Spleen (tissue), 11 donors: ENCODE data around the gene ANKRD45. TPM values are rescaled to one million over a fixed set of nuclear protein-coding genes. Genes with fewer than 3 reads are reported as not detected.

Experiments used
- DNase-seq: peaks from one replicate; pipeline ENCODE4 v3.0.0-alpha.2; 2020
- H3K27ac ChIP-seq, 8 donors: fragments of 200-600 bp; sonication (generic) in 7 of 8; 1 replicate in 4 of 8; 2 replicates in 4 of 8; pipeline versions ENCODE4 v1.5.0 to v1.8.0; 2016 to 2021; ENCODE audit warnings: inconsistent platforms in 4 of 8, mild to moderate bottlenecking in 4 of 8, moderate library complexity in 1 of 8
- H3K27me3 ChIP-seq, 7 donors: fragments of 200-600 bp; sonication (generic) in 6 of 7; replicated peaks in 1 of 7; 1 replicate in 4 of 7; 2 replicates in 3 of 7; pipeline versions ENCODE4 v1.5.0 to v1.8.0; 2016 to 2021; ENCODE audit warnings: inconsistent platforms in 3 of 7, mild to moderate bottlenecking in 1 of 7
- H3K36me3 ChIP-seq, 6 donors: fragments of 200-600 bp; sonication (generic) in 5 of 6; 1 replicate in 4 of 6; 2 replicates in 2 of 6; pipeline versions ENCODE4 v1.5.0 to v1.8.0; 2016 to 2021; ENCODE audit warnings: inconsistent platforms in 2 of 6
- H3K4me1 ChIP-seq, 6 donors: fragments of 200-600 bp; sonication (generic) in 5 of 6; 1 replicate in 3 of 6; 2 replicates in 3 of 6; pipeline versions ENCODE4 v1.5.0 to v1.8.0; 2016 to 2021; ENCODE audit warnings: inconsistent platforms in 3 of 6
- H3K4me3 ChIP-seq, 8 donors: fragments of 200-600 bp; sonication (generic) in 7 of 8; 1 replicate in 4 of 8; 2 replicates in 4 of 8; pipeline versions ENCODE4 v1.5.0 to v1.8.0; 2016 to 2021; ENCODE audit warnings: inconsistent platforms in 4 of 8, mild to moderate bottlenecking in 4 of 8, moderate library complexity in 2 of 8
- H3K9me3 ChIP-seq, 8 donors: fragments of 200-600 bp; sonication (generic) in 7 of 8; 1 replicate in 4 of 8; 2 replicates in 4 of 8; pipeline versions ENCODE4 v1.5.0 to v1.8.0; 2016 to 2021; ENCODE audit warnings: inconsistent platforms in 4 of 8
- CTCF ChIP-seq, 11 experiments: fragments of 200-600 bp in 7 of 11; fragments of 450-650 bp in 4 of 11; sonication (generic) in 4 of 11; IDR thresholded peaks in 8 of 11; conservative IDR thresholded peaks in 3 of 11; 1 replicate in 7 of 11; 2 replicates in 4 of 11; pipeline versions ENCODE4 v1.4.0 to v1.8.0; 2016 to 2021; ENCODE audit warnings: antibody characterized with exemption in 11 of 11, inconsistent platforms in 4 of 11, mild to moderate bottlenecking in 1 of 11
- POLR2A ChIP-seq, 3 donors: fragments of 450-650 bp; IDR thresholded peaks; one replicate each; pipeline ENCODE4 v1.5.1; 2017; ENCODE audit warnings: antibody characterized with exemption in 3 of 3, mild to moderate bottlenecking in 1 of 3
- POLR2AphosphoS5 ChIP-seq, 3 donors: sonication (generic); formaldehyde crosslinking; IDR thresholded peaks; one replicate each; pipeline ENCODE4 v1.5.1; 2017; ENCODE audit warnings: antibody characterized with exemption in 3 of 3
- WGBS, 5 donors: extraction: QIAGEN DNeasy Blood & Tissue Kit in 3 of 5; methylation state at CpG; one replicate each; pipeline versions ENCODE4 v1.1.5 to v1.1.7; 2013 to 2018; 5-methylcytosine and 5-hydroxymethylcytosine counted together
- intact Hi-C: fragments of 100-400 bp; cut with DNase I; formaldehyde crosslinking; loops from one replicate; pipeline ENCODE4 v1.15.0; 2023; ENCODE audit warnings: low total_unique reads
- polyA plus RNA-seq, 3 donors: library from polyadenylated mRNA; stranded (reverse); fragments of 200-250 nt; gene quantifications; one replicate each; pipeline ENCODE4 v1.2.1, GENCODE V29; 2013
- total RNA-seq, 7 donors: library from RNA; depleted of rRNA in 3 of 7; stranded (reverse); fragments of >200 nt in 3 of 7; fragmentation: NEBNext Ultra II Directional in 4 of 7; extraction: Animal tissue kit (Norgen Biotek cat#: 25700) in 4 of 7; gene quantifications; one replicate each; pipeline versions ENCODE4 v1.1.0 to v1.2.1, GENCODE V29; 2016 to 2021
- donor health status: healthy with polysubstance abuse.
- donor health status: DM: no; HTN: no; CAD: no; lungs with moderate emphysema.
- donor health status: DM: no; HTN: no; CAD: no.
- donor health status: Bipolar disorder and iron deficiency.
- donor health status: healthy.
- donor health status: DM: no; HTN: no; CAD: no.
- donor health status: DM: yes; HTN: yes; CAD: no.

Gene ANKRD45
- total and polyA plus RNA-seq, 10 donors, result 0.13 to 1.1 (median 0.73) TPM; not detected in 1

DNA sequence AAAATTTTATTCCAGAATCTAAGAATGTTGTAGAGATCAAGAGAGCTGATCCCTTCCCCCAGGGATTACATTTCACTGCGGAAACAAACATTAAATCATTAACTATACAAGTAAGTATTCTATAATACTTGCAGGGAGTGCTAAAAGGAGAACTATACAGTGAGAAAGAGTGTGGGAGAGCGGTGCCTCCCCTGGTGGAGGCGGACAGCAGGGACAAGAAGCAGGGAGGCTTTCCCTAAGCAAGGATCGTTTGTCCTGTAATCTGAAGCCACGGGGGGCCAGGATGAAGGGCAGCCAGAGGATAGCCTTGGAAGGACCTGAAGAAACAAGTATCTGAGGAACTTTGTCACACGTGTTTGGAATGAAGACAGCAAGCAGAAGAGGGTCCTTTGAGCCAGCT lies 106.8 kb downstream of the ANKRD45 start:
- no peaks in the 10 kb centered on the region for H3K36me3 ChIP-seq
- H3K9me3 ChIP-seq, result peaks cover 0 to 17% (median 7%) of the 10 kb centered on the region in 8 donors
- H3K4me3 ChIP-seq, result no peak overlapping the region
- WGBS, 5 donors, result 72 to 80% (median 77%) methylated on average over 6 of the region's 6 CpGs
- H3K4me1 ChIP-seq, result no peaks in the 10 kb centered on the region
- intact Hi-C loops, result no loop called here
- no peak for TF ChIP-seq POLR2AphosphoS5 (IDR thresholded peaks at IDR 0.05)
- no peak for TF ChIP-seq POLR2A (IDR thresholded peaks at IDR 0.05)
- no peak for TF ChIP-seq CTCF (IDR thresholded peaks at IDR 0.05 in 8 of 11, conservative IDR thresholded peaks at IDR 0.05 in 3 of 11)
- no peak overlapping the region for H3K27ac ChIP-seq
- H3K27me3 ChIP-seq, result no peaks in the 10 kb centered on the region
- DNase-seq, result no peak

DNA sequence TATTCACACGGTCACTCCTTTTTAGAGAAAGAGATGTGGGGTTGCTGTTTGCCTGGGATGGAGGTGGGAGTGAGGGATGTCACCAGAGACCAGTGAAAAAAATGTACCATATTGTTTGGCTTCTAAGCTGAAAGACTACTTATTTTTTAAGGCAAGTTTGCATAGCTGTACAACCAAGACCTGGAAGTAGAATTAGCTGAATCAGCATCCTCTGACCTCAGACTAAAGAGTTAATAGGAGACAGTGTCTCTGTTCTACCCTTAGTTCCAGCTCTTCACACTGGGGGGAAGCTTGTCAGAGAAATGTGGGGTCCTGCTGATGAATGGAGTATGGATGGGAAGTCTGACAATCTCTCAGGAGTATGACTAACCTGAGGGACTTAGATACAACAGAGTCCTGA lies 108.4 kb downstream of the ANKRD45 start:
- H3K4me1 ChIP-seq, result no peaks in the 10 kb centered on the region
- no peaks in the 10 kb centered on the region for H3K27me3 ChIP-seq
- peaks cover 0 to 6% (median 1%) of the 10 kb centered on the region in 8 donors for H3K9me3 ChIP-seq
- WGBS, 5 donors, result 78 to 96% (median 89%) methylated on average over 1 of the region's 1 CpG
- intact Hi-C loops, result no loop called here
- no peak for DNase-seq
- H3K4me3 ChIP-seq, result no peak overlapping the region
- no peak overlapping the region for H3K27ac ChIP-seq
- TF ChIP-seq POLR2AphosphoS5 (IDR thresholded peaks at IDR 0.05) (no peak), POLR2A (IDR thresholded peaks at IDR 0.05) (no peak)
- no peaks in the 10 kb centered on the region for H3K36me3 ChIP-seq

DNA sequence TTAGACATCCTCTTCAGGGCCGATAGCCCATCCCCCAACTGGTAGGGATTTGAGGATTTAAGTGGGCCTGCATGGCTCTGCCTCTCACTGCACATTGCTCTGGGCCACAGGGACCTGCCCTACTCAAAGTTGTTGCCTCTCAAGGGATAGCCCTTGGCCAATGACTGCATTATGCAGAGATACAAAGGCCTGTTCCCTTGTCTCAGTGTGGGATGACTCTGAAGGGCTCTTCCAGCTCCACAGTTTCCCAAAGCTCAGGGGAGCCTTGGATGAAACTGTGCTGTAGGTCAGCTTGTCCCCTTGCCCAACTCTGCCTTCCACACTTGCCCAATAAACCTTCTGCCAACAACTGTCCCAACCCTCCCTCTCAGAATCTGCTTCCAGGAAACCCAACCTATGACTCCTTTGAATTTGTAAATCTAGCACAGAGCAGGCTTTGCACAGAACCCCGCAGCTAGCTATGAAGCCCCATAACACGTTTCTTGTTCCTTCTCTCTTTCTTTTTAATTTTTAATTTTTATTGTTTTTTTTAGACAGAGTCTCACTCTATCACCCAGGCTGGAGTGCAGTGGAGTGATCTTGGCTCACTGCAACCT lies 109.3 kb downstream of the ANKRD45 start:
- Histone ChIP-seq H3K4me3 (no peak overlapping the region), H3K4me1 (no peaks in the 10 kb centered on the region), H3K27ac (no peak overlapping the region), H3K27me3 (no peaks in the 10 kb centered on the region), H3K9me3 (peaks cover 0 to 6% (median 0%) of the 10 kb centered on the region in 8 donors), H3K36me3 (no peaks in the 10 kb centered on the region)
- 90 to 95% (median 93%) methylated on average over 3 of the region's 3 CpGs for WGBS, 5 donors
- no peak for DNase-seq
- TF ChIP-seq POLR2AphosphoS5 (IDR thresholded peaks at IDR 0.05) (no peak), CTCF (IDR thresholded peaks at IDR 0.05 in 8 of 11, conservative IDR thresholded peaks at IDR 0.05 in 3 of 11) (no peak), POLR2A (IDR thresholded peaks at IDR 0.05) (no peak)
- intact Hi-C loops, result no loop called here

Other genes starting within 250 kb of the ANKRD45 start
- 100 to 1,000 TPM; 122 to 197 (median 143) TPM for gene PRDX6, start 192.5 kb downstream of the ANKRD45 start, total RNA-seq
- gene PRDX6, start 192.5 kb downstream of the ANKRD45 start, polyA plus RNA-seq, result 100 to 1,000 TPM; 133 to 240 (median 154) TPM
- gene SLC9C2, start 66.8 kb downstream of the ANKRD45 start, total RNA-seq, result 1 to 10 TPM in 3 of 7 donors, under 1 TPM in 3, not detected in 1; 0.29 to 2.0 (median 1.1) TPM
- under 1 TPM; 0.03 to 0.48 (median 0.07) TPM for gene SLC9C2, start 66.8 kb downstream of the ANKRD45 start, polyA plus RNA-seq
- not detected for gene TEX50, start 34.5 kb downstream of the ANKRD45 start, total RNA-seq
- not detected for gene TEX50, start 34.5 kb downstream of the ANKRD45 start, polyA plus RNA-seq
- 10 to 100 TPM; 25.4 to 36.3 (median 29.2) TPM for gene KLHL20, start 45.1 kb upstream of the ANKRD45 start, total RNA-seq
- 1 to 10 TPM; 4.1 to 9.0 (median 5.6) TPM for gene KLHL20, start 45.1 kb upstream of the ANKRD45 start, polyA plus RNA-seq
- gene DARS2, start 154.8 kb upstream of the ANKRD45 start, total RNA-seq, result 10 to 100 TPM; 12.6 to 23.3 (median 18.2) TPM
- 1 to 10 TPM; 4.7 to 7.3 (median 6.8) TPM for gene DARS2, start 154.8 kb upstream of the ANKRD45 start, polyA plus RNA-seq
- 10 to 100 TPM in 2 of 7 donors, 1 to 10 TPM in 5; 4.7 to 22.2 (median 7.9) TPM for gene CENPL, start 155.0 kb upstream of the ANKRD45 start, total RNA-seq
- gene CENPL, start 155.0 kb upstream of the ANKRD45 start, polyA plus RNA-seq, result 1 to 10 TPM; 2.4 to 5.7 (median 3.8) TPM
- gene GAS5, start 198.1 kb upstream of the ANKRD45 start, total RNA-seq, result 100 to 1,000 TPM; 287 to 382 (median 327) TPM
- gene GAS5, start 198.1 kb upstream of the ANKRD45 start, polyA plus RNA-seq, result 1,000 to 10,000 TPM in 2 of 3 donors, 100 to 1,000 TPM in 1; 665 to 1,371 (median 1,326) TPM
- gene ZBTB37, start 198.5 kb upstream of the ANKRD45 start, total RNA-seq, result 10 to 100 TPM; 16.4 to 29.8 (median 23.4) TPM
- 1 to 10 TPM; 1.1 to 2.0 (median 1.3) TPM for gene ZBTB37, start 198.5 kb upstream of the ANKRD45 start, polyA plus RNA-seq
- gene SERPINC1, start 247.5 kb upstream of the ANKRD45 start, total RNA-seq, result under 1 TPM in 2 of 7 donors, not detected in 5; 0.22 to 0.49 TPM
- gene SERPINC1, start 247.5 kb upstream of the ANKRD45 start, polyA plus RNA-seq, result under 1 TPM in 2 of 3 donors, not detected in 1; 0.10 to 0.12 TPM